Right renal cortex interstitium (tissue), 3 donors: Measurements from ENCODE around the gene MNS1. TPM values are rescaled to one million over a fixed set of nuclear protein-coding genes. Genes with fewer than 3 reads are reported as not detected.
A peak's percentile ranks its signal among the peaks of the same experiment; 100 is the strongest.
"Not testable (repeated sequence)": the region's sequence is repeated elsewhere in the genome, so short reads cannot be mapped to it uniquely, and the experiment has no call there.

Experiments
- DNase-seq, 3 donors: peaks; one replicate each; pipeline ENCODE4 v3.0.0-alpha.2; 2013; ENCODE audit warnings: low read depth in 3 of 3, low spot score in 2 of 3
- polyA plus RNA-seq, 3 donors: library from polyadenylated mRNA; unstranded; fragments of 120-200 nt; gene quantifications; one replicate each; pipeline ENCODE4 v1.2.1, GENCODE V29; 2013; ENCODE audit not compliant: insufficient read length in 3 of 3

Gene MNS1
- polyA plus RNA-seq, 3 donors = 30.0 to 39.5 (median 36.7) TPM

DNA sequence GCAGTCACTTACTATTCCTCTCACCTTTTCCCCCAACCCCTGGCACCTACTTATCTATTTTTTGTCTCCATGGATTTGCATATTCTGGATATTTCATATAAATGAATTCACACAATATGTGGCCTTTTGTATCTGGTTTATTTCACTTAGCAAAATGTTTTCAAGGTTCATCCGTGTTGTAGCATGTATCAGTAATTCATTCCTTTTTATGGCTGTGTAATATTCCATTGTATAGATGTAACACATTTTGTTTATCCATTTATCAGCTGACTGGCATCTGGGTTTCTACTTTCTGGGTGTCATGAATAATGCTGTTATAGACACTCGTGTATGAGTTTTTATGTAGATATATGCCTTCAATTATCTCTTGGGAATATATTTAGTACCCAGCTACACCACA is 5.8 kb downstream of the MNS1 start:
- DNase-seq = no peak

DNA sequence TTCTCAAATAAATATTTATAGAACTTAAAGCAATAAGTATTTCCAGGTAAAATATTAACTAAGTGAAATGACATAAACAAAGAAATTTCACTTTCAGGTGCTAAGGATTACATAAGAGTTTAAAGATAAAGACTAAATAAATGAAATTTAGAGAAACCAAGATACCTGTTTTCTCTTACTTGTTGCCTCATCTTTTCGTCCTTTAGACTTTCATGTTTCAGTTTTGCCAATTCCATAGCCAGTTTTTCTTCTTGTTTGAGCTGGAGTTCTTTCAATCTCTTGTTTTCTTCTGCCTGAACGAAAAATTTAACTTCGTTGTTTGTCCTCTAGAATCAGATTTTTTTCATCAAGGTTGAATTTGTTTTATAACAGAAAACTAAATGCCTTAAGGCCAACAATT is 8.7 kb downstream of the MNS1 start:
- no peak for DNase-seq

GRCh38 chr15:56454836-56455235 is 10.1 kb downstream of the MNS1 start:
- no peak for DNase-seq

- DNase-seq = no peak
Measured at GRCh38 chr15:56445746-56446145, 19.2 kb downstream of the MNS1 start.

- DNase-seq = no peak
Measured at GRCh38 chr15:56442354-56442753, 22.6 kb downstream of the MNS1 start.

DNA sequence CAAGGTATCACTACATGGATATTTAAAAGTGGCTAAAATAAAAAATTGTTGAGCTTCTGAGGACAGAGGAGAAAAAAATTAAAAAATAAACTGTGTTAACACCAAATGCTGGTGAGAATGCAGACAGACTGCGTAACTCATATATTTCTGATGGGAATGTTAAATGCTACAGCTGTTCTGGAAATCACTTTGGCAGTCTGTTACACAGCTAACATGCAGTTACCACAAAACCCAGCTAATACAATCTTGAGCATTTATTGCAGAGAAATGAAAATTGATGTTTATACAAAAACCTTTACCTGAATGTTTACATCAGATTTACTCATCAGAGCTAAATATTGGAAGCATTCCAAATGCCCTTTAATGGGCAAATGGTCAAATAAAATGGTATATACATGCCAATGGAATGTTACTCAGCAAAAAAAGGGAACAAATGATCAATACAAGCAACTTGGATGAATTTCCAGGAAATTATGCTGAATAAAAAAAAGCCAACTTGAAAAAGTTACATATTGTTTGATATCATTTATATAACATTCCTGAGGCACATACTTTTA is 24.6 kb downstream of the MNS1 start:
- DNase-seq = no peak

DNA sequence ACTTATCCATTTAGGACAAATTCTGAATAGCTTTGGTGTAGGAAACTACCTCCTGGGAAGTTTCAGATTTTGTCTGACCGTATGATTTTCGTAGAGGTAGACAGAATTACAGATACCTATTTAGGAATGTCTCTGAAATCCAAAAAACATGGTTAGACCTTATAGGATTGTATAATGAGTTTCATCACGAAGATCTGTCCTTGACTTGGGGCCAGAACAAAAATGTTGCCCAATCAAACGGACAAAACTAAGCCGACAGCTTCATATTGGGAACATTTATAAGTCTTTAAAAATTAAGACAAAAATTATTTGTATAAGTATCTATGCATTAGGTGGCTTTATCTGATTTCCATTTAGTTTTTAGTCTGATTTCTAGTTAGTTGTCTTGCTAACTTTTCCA is 32.6 kb downstream of the MNS1 start:
- no peak for DNase-seq

- no peak for DNase-seq
Measured at GRCh38 chr15:56428821-56429458, 36.0 kb downstream of the MNS1 start.

GRCh38 chr15:56425976-56426375 is 39.0 kb downstream of the MNS1 start:
- no peak for DNase-seq

- no peak for DNase-seq
Measured at GRCh38 chr15:56425276-56425675, 39.7 kb downstream of the MNS1 start.

DNA sequence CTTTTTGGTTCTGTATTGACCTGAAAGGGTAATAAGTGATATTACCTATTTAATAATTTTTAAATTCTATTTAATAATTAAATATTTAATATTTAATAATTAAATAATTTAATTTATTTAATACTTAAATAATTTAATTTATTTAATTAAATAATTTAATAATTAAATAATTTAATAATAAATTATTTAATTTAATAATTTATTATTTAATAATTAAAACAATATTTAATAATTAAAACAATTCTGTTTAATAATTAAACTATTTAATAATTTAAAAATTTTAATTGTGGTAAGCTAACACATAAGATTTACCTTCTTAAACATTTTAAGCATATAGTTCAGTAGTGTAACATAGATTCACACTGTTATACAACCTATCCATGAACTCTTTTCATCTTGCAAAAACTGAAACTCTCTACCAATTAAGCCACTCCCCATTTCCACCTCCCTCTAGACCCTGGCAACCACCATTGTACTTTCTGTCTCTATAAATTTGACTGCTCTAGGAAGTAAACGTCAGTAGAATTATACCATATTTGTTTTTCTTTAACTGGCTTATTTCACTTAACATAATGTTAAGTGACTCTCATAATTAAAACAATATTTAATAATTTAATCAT is 51.7 kb downstream of the MNS1 start:
- not testable (repeated sequence) for DNase-seq

DNA sequence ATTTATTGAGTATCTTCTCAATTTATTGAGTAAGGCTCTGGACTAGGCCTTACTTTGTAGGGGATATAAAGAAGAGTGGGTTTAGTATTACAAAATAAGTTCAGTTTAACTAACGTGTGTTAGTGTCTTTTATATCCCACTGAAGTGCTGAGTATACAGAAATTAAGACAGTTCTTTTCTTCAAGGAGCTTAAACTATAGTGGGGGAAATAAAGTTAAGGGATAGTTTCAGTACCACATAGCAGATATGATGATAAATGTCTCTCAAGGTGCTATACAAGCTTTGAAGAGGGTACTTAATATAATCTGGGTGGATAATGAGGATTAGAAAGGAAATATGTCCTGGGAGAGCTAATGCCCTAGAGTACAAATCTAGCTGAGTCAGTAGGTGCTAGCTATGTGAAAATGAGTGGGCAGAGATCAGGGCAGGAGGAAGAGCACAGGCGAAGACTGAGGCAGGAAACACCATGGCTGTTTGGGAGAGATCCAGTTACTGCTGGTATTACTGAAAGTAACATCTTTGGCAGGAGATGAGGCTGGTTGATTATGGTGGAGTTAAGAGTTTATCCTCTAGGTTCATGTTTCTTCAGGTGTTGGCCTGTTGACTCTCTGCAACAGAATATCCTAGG is 53.7 kb downstream of the MNS1 start:
- no peak for DNase-seq

DNA sequence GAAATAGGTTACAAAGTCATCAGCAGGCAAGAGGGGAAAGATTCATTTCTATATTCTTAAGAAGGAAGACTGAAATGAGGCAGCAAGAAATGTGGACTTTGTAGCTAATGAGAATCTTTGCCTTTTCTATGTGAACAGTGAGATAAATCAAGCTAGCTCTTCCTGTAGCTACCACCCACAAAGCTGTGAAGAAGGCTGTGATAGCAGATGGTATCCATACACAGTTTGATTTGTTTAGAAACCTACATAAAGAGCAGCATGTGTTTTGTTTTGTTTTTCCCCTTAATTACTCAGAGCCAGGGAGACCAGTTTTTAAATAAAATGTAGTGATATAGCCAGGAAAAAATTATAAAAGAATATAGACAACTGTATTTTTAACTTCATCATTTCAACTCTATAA is 54.2 kb downstream of the MNS1 start:
- DNase-seq = peak in 2 of 3 donors; percentile 10 to 17

DNA sequence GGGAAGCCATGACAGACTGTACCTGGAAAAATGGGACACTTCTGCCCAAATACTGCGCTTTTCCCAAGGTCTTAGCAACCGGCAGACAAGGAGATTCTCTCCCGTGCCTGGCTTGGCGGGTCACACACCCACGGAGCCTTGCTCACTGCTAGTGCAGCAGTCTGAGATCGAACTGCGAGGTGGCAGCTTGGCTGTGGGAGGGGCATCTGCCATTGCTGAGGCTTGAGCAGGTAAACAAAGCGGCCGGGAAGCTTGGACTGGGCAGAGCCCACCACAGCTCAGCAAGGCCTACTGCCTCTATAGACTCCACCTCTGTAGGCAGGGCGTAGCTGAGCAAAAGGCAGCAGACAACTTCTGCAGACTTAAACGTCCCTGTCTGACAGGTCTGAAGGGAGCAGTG is 65.7 kb downstream of the MNS1 start:
- DNase-seq = not testable (repeated sequence)

- DNase-seq = not testable (repeated sequence)
Measured at GRCh38 chr15:56397325-56397724, 67.6 kb downstream of the MNS1 start.

- DNase-seq = no peak
Measured at GRCh38 chr15:56394909-56395308, 70.0 kb downstream of the MNS1 start.

DNA sequence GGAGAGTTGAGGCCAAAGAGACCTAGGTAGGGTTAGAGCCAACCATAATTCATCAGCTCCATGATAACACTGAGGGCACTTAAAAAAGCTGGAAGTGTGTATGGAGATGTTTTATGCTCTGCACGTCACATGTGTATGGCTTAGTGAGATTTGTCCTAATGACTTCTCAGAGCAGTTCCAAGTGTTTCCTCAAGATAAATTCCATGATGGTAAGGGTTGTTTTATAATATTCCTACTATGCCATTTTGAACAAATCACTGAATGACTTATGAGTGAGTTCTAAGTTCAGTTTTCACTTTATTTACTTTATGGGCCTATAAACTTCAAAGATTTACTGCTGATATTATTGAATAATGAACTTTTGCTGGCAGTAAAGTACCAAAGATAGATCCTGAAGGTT is 71.7 kb downstream of the MNS1 start:
- no peak for DNase-seq

- no peak for DNase-seq
Measured at GRCh38 chr15:56390739-56391267, 74.1 kb downstream of the MNS1 start.

DNA sequence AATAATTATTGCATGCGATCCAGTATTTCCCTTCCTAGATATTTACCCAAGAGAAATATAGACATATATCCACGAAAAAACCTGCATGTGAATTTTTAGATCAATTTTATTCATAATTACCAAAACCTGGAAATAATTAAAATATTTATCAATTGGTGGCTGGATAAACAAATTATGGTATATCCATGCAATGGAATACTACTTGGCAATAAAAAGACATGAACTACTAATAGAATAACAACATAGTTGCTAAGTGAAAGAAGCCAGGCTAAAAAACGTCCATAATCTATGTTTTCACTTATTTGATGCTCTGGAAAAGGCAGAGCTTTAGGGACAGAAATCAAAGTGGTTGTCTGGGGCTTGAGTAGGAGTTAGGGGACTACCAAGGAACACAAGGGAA is 79.0 kb downstream of the MNS1 start:
- DNase-seq = no peak

GRCh38 chr15:56383010-56383409 is 81.9 kb downstream of the MNS1 start:
- no peak for DNase-seq
